ENCODE measurements around the gene MOGAT2.

Gene MOGAT2

GRCh38 chr11:75759832-75760231 lies 42.2 kb downstream of the MOGAT2 start:
- no peak for DNase-seq (ENCODE audit: low read depth in 2 of 2)

- DNase-seq (ENCODE audit: low read depth in 2 of 2), result no peak
Measured at GRCh38 chr11:75760243-75760642, 42.6 kb downstream of the MOGAT2 start.

DNA sequence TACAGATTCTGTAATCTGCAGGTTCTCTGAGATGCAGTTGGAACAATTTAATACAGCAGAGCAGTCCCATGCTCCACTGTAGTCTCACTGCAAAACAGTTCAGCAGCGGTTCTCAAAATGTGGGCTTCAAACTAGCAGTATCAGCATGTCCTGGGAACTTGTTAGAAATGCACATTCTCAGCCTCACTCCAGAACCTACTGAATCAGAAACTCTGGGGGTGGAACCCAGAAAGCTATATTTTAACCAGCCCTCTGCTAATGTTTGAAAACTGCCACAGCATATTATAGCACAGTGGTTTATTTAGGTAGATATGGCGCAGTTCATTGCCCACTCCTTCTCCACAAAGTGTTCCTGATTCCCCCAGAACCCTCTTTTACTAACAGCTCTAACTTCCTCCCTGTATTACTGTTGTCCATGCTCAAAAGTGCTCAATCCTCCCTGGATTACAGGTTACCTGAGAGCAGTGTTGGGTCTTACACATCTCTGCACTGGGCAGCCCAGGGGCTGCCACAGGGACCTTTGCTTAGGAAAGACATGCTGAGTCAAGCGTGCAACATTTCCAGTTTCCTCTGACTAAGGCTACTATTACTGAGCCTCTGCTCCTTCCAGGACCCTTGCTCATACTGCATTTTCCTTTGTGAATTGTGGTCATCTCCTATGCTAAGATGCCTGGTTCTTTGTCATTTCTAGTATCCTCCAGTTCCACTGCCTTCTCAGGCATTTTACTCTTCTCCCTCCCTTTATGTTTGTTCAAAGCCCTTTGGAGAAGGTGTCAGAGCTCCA lies 43.3 kb downstream of the MOGAT2 start:
- DNase-seq (ENCODE audit: low read depth in 2 of 2), result no peak

DNA sequence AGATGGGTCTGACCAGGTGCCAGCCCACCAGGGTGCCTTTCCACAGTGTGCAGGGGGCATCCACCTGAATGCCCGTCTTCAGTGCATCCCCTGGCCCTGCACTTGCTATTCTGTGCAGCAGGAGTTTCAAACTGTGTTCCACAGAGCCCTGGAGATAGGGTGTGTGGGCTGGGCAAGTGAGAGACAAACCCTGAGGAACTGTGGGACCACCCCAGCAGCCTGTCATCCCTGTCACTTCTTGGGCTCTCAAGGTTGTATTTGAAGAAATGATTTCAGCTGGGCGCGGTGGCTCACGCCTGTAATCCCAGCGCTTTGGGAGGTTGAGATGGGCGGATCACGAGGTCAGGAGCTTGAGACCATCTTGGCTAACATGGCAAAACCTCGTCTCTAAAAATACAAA lies 44.5 kb downstream of the MOGAT2 start:
- no peak for DNase-seq (ENCODE audit: low read depth in 2 of 2)

DNA sequence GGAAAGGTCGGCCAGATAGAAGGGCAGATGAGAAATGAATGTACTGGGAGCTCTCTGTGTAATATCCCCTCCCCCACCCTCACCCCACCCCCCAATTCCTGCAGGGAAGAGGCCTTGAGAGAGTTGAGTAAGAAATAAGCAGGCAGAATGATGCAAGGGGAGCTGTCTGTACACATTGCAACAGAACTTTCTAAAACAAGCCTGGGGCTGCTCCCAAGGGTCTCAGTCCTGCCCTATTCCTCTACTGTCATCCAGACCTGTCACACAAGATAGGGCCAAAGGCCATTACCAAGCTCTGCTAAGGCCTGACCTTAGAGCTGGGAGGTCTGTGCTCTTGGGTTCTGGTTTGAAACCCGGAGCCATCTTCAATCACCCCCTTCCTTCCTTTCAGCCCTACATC lies 45.2 kb downstream of the MOGAT2 start:
- DNase-seq (ENCODE audit: low read depth in 2 of 2), result no peak

DNA sequence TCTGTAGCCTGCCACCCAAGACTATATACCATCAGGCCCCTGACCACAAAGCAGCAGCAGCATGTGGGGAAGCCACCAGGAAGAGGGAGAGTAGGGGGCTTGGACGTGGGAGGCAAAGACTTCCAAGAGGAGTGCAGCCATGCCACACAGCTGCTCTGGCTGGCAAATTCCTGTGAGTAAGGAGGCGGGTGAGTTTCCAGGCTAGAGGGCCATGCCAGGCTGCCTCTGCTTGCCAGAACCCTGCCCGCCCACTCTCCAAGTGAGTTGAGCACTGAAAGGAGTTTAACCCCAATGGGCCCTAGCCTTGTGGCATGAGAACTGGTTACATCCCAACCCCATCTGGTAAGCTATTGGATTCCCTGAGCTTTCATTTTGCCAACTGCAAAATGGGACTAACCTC lies 46.2 kb downstream of the MOGAT2 start:
- DNase-seq (ENCODE audit: low read depth in 2 of 2), result no peak

DNA sequence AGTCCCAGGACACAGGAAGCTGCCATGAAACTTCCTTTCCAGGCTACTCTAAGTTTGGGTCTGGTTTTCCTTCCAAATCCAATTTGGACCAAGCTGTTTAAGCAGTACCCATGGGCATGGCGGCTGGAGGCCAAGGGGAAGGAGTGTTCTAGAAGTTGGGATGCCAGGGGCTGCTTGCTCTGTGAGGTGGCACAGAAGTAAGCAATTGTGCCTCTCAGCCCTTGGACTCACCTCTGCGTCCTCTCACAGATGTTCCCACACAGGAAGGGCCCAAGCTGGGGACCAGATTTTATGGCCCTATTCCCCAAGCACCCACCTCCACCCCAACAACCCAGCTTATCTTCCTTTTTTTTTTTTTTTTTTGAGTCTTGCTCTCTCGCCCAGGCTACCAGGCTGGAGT lies 47.5 kb downstream of the MOGAT2 start:
- no peak for DNase-seq (ENCODE audit: low read depth in 2 of 2)

- DNase-seq (ENCODE audit: low read depth in 2 of 2), result no peak
Measured at GRCh38 chr11:75766443-75767227, 49.0 kb downstream of the MOGAT2 start.

DNA sequence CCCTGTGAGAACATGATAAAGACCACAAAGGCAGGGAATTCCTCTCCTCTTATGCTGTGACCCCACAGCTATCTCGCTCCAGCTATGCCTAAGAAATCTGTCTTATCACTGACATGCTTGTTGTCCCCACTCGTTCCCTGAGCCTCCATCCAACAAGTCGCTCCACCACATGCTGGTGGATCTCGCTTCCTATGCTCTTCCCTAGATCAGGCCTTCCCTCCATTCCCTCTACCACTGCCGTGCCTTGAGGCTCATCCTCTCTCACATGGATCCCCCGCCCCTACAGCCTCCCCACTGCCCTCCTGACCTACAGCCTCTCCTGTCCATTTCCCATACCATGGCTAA lies 49.6 kb downstream of the MOGAT2 start:
- no peak for DNase-seq (ENCODE audit: low read depth in 2 of 2)

DNA sequence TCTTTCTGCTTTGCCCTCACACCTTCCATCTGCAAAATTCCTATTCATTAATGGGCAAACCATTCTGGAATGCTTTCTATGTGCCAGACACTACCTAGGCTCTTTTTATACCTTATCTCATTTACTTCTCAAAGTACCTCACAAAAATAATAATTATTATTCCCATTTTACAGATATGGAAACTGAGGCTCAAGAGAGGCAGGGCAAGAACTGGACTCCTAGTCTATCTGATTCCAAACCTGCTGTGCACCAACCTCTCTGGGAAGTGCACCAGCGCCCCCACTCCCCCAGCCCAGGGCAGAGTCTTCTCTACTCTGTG lies 50.1 kb downstream of the MOGAT2 start:
- DNase-seq (ENCODE audit: low read depth in 2 of 2), result no peak

DNA sequence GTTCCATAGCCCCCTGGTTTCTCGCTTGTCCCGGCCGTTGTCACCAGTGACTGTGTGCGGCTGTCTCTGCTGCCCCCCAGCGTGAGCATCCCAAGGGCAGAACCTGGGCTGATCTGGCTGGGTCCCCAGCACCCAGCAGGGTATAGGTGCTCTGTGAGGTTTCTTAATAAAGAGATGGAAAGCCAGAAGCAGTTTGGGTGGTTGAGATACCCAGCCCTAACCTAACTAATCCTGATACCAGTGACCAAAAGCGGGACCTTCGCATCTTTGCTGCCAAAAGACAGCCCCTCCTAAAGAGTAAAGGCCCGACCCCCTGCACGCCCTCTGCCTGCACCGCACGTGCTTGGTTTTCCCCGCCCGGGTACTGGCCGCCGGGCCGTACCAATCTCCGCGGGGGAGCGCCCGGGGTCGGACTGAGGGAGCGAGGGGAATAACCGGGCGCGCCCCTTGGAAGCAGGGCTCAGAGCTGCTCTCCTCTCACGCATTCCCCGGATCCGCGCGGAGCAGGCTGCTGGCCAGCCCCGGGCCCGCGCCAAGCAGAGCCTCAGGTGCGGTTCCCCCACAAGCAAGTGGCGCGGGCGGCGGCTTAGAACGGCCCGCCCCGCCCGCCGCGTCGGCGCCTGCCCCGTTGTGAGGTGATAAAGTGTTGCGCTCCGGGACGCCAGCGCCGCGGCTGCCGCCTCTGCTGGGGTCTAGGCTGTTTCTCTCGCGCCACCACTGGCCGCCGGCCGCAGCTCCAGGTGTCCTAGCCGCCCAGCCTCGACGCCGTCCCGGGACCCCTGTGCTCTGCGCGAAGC lies 50.7 kb downstream of the MOGAT2 start, which contains the start of gene DGAT2:
TSS of gene DGAT2 (plus strand) at position 667 of the 797 bp plus-strand sequence. CDS start 214 bp downstream, outside the sequence.
- DNase-seq (ENCODE audit: low read depth in 2 of 2), result peak; percentile 38 to 71

GRCh38 chr11:75768909-75769771 lies 51.5 kb downstream of the MOGAT2 start:
- no peak for DNase-seq (ENCODE audit: low read depth in 2 of 2)

DNA sequence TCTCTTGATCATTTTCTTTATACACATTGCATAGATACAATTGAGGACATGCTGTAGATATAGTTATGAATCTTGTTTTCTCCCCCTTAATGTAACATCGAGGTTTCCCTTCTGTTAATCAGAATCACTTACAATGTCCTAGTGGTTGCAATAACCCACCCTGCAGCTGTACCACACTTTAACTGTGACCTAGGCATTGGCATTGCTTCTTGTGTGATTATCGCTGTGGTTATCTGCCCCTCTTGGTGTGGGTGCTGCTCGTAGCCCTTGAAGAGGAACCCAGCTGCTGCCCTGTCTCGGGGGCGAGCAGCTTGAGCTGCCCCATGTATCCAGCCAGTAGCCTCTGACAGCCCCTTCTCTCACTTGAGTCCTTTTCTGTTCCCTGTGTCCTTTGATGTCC lies 52.5 kb downstream of the MOGAT2 start:
- no peak for DNase-seq (ENCODE audit: low read depth in 2 of 2)

GRCh38 chr11:75771646-75772410 lies 54.2 kb downstream of the MOGAT2 start:
- no peak for DNase-seq (ENCODE audit: low read depth in 2 of 2)

GRCh38 chr11:75773595-75774353 lies 56.1 kb downstream of the MOGAT2 start:
- DNase-seq (ENCODE audit: low read depth in 2 of 2), result no peak

GRCh38 chr11:75775056-75775455 lies 57.4 kb downstream of the MOGAT2 start:
- DNase-seq (ENCODE audit: low read depth in 2 of 2), result no peak

DNA sequence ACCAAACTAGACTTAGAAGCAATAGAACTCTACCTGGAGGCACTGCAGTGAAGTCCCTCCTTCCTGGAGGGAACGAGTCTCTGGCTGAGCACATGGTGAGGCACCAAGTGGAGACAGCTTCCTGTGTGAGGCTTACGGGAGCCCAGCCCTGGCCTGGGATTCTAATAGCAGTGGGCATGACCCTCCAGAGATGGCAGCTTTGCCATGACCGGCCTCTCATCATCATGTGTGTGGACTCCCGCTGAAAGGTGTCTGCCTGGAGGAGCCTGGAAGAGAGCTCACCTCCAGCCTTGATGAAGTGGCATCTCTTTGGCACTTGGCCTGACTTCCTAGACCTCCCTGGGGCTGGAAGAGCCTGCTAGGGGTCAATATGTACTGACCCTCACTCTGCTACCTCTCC lies 58.9 kb downstream of the MOGAT2 start:
- no peak for DNase-seq (ENCODE audit: low read depth in 2 of 2)

- DNase-seq (ENCODE audit: low read depth in 2 of 2), result no peak
Measured at GRCh38 chr11:75777461-75778110, 59.9 kb downstream of the MOGAT2 start.

DNA sequence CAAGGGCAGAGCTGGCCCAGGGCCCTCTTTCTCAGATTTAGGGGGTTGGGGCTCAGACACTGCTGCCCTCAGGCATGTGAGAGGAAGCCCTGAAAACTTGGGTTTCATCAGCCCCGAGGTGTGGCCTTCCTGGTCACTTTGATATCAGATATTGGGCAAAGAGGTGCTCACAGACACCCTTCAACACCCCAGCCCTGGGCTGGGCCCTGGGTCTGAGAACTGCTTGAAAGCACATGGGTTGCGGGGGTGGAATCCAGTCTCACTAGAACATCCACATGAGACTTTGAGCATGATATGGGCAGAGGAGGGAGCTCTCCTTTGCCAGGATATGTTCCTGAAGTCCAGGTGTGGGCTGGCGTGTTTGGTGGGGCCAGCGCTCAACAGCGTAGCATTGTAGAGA lies 61.3 kb downstream of the MOGAT2 start:
- DNase-seq (ENCODE audit: low read depth in 2 of 2), result no peak

DNA sequence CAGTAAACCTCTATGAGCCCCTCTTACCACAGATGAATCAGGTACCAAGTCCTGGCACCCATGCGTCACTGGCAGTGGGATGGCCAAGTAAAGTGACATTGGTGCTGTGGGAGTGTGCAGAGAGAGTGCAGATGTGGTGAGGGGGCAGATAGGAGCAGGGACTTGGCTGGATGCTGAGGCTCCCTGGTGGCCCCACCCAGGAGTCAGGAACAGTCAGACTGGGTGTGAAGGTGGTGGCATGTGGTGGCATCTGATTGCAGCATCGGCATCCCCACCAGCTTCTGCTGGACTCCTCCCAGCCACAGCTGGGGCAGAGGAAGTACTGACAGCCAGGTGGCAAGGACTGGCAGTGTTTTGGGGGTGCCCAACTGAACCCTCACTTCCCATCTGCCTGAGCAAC lies 62.3 kb downstream of the MOGAT2 start:
- DNase-seq (ENCODE audit: low read depth in 2 of 2), result no peak

Data from stimulated activated CD8-positive, alpha-beta memory T cell treated with anti-CD3 and anti-CD28 coated beads, Interleukin-7, amount 100 ng/mL, for 4 hours (primary cell).